ENCODE results near the gene RSPO4.
"Not testable (repeated sequence)": the region's sequence is repeated elsewhere in the genome, so short reads cannot be mapped to it uniquely, and the experiment has no call there.

The RSPO4 gene

DNA sequence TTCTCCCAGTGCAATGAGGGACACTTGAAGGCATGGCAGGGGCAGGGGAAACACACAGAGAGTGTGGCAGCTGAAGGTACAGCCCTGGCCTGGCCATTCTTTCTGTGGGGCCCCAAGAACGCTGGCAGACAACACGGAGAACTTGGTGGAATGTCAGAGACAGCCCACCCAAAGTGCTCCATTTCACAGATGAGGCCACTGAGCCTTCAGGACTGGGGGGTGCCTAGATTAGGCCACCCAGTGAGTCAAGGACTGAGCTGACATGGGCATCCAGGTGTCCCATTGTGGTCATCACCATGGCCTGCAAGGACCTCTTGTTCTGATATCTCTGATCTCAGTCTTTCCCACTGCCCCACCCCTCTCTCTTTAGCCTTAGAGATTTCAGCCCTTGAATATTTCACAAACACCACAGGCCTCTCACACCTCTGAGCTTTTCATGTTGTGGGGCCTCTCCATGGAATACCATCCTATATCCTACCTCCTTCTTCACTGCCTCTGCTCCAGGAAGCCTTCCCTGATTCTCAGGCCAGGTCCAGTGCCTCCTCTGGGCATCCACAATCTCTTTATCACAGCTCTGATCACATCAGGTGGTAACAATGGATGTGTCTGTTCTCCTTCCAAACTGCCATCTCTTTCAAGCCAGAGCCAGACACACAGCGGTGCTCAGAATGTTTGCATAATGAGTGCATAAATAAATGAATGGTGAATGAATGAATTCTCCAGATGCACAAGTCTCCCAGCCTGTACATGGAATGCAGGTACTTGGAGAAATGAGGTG lies 2.0 kb upstream of the RSPO4 start:
- no peak for DNase-seq (ENCODE audit: low read depth)

DNA sequence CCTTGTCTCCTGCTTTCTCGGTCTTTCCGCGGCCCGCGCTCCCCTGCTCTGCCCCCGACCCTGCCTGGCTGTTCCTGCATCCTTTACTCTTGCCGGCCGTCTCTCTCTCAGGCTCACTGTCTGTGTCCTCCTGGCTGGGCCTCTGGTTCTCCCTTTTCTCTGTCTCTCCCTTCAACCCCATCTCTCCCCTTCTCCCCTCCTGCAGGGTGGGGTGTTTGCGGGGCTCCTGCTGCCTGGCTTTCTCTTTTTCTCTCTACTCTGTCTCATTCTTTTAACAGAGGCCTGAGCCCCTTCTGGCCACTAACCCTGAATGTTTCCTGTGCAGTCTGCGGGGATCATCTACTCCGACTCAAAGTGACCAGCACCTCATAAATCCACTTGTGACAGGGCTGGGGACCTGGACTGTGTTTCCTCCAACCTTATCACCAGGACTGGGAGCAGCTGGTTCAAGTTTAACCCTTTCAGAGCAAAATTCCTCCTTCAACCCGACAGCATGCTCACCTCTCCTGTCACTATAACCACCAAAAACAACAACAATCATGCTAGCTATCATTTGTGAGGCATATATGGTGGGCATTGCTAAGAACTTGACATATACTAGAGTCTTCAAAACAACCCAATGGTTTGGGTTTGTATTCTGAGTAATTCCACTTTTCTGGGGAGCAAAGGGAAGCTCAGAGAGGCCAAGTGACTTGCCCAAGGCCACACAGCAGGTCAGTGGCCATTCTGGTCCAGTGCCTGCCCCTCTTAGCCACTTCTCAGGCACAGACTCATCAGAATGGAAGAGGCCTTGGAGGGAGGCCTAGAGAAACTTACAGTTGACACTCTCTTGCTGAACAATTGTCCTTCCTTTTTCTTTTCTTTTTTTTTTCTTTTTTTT lies 811 bp upstream of the RSPO4 start:
- no peak for DNase-seq (ENCODE audit: low read depth)

DNA sequence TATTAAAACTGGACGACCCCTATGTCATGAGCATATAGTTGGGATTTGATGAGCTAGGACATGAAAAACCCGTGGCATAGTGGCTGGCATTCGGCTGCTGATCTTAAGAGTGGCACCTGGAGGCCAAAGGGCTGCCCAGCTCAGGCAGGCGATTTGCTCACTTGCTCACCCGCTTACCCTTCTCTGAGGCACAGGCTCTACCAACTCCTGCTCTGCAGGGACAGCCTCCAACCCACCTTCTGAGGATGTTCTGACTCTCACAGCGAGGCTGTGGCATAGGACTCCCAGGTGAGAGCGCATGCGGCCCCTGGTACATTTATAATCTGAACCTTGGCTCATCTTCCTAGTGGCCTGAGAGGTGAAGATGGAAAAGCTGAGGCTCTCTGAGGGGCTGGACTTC lies 995 bp downstream of the RSPO4 start:
- no peak for DNase-seq (ENCODE audit: low read depth)

DNA sequence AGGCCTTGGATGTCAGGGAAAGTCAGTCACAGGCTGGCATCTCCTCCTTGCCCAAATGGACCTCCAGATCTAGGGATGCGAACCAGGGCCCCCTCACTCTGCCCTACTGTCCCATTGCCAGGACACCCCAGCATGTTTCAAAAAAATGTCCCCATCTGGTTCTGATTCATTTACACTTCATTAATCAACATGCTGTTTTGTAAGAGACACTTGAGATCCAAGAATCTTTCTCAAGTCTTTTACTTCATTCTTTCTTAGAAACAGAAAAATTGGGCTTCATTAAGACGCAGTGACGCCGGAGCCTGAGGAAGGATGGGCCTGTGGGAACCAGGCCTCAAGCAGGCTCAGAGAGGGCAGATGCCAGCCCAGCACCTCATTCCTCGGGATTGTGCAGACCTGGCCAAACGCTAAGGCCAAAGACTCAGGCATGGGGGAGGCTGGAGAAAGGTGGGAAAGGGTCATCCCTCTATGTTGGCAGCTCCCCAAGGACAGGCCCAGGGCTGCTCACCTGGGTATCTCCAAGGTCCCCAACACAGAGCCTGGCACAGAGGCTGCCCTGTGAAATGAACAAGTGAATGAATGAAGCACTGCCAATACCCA lies 3.8 kb downstream of the RSPO4 start:
- no peak for DNase-seq (ENCODE audit: low read depth)

DNA sequence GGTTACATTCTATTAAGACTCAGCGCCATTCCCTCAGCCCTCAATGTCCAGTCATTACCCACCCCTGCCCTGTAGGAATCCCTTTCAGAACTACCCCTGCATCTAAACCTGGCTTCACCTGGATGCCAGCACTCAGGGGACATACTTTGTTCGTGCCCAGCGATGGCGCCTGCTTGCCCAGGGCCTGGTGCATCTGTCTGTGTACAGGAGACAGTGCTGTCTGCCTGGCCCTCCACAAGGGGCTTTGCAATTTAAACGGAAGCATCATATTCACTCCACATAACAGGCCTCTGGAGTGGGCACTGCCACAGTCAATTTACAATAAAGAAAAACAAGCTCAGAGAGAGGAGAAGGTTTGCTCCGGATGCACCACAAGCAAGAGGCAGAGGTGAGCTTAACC lies 4.6 kb downstream of the RSPO4 start:
- no peak for DNase-seq (ENCODE audit: low read depth)

DNA sequence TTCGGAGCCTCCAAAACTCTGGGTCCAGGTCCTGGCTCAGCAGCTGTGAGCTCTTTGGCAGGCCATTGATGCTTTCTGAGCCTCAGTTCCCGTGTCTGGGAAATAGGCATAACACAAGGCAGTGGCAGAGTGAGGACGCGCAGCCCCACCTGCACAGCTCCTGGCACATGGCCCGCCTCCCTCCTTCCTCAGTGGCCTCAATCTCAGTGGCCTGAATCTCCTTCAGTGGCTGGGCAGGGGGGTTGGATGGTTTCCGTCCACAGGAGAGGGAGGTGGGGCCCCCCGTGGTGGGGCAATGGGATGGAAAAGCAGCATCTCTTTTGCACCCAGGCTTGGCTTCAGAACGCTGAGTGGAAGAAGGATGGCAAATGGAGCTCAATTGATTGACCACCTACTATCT lies 5.1 kb downstream of the RSPO4 start:
- DNase-seq (ENCODE audit: low read depth), result no peak

DNA sequence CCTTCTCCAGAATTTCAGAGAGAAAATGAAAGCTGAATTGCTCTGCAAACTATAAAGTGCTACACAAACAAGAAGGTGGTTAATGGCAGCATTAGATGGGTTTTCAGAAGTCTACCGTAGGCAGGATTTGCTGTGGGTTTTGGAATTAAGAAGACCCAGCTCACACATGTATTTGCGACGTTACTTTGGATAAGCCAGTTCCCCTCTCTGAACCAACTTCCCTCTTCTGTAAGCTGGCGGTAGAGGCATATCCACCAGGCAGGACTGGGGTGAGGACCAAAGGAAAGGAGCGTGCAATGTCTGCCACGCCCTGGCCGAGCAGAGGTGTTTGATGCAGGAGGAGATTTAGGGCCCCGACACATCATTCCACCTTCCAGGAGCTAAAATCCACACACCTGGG lies 6.9 kb downstream of the RSPO4 start:
- DNase-seq (ENCODE audit: low read depth), result no peak

DNA sequence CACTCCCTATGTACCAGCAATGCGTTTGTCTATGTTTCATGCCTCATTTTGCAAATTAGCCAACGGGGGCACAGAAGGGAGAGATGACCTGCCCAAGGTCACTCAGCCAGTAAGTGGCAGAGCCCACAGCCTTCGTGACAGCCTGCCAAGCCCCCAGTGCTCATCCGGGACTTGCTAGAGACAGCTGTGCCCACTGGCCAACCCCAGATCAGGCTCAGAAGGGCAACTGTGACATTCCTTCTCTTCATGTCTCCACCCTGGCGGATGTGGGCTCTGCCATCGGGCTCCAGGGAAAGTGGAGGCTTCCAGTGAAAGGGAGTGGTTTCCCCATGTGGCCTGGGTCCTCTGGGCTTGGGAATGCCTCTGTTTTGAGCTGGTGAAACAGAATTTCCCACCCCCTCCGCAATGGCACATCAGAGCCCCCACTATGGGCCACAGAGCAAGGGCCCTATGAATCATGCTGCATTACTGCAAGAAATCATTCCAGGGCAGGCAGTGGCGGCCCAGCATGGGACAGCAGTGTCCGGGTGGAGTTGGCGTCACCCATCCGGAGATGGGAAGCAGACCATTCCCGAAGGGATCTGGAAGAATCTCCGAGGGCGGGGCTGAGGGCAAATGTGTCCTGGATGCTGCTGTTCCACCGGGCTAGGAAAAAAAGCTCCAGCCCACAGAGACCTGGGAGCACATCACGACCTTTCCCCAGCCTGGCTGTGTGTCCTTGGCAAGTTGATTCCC lies 9.1 kb downstream of the RSPO4 start:
- no peak for DNase-seq (ENCODE audit: low read depth)

DNA sequence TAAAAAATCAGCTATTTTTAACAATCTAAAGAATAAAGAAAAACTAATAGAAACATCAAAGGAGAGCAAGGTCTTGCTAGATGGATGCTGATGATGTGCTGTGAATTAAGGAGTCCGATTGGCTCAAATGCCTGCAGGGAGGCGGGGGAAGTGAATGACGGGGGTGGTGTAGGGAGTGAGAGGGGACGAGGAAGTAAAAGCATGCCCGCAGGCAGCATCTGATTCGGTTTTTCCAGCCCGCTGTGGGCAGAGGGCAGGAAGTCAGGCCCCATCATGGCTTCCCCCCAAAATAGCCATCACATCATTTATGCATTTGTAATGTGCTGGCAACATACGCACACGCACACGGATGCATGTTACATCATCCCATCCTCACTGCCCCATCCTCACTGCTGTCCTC lies 10.3 kb downstream of the RSPO4 start:
- DNase-seq (ENCODE audit: low read depth), result no peak

DNA sequence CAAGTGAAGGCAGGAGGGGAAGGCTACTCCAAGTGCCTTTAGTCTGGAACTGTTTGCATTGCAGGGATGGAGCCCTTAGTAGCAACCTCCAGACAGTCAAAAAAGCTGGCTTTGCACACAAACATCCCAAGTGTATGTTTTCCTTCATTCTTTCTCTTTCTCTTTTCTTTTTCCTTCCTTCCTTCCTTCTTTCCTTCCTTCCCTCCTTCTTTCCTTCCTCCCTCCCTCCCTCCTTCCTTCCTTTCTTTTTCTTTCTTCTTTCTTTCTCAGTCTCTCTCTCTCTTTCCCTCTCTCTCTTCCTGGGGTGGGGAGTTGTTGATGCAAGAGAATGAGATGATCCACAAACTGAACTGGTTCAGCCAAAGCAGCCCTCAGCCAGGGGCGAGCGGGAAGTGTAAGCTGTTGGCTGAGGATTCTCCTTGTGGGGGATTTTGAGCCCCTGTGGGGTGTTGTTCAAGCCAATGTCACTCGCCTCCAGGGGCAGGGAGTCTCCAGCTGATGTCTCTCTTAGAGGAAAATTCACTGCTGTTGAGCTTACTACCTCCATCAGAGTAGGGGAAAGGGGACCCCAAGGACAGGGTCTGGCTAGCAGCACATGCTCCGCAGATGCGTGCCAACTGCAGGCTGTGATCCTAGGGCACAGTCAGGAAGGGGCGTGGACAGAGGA lies 11.7 kb downstream of the RSPO4 start:
- no peak for DNase-seq (ENCODE audit: low read depth)

DNA sequence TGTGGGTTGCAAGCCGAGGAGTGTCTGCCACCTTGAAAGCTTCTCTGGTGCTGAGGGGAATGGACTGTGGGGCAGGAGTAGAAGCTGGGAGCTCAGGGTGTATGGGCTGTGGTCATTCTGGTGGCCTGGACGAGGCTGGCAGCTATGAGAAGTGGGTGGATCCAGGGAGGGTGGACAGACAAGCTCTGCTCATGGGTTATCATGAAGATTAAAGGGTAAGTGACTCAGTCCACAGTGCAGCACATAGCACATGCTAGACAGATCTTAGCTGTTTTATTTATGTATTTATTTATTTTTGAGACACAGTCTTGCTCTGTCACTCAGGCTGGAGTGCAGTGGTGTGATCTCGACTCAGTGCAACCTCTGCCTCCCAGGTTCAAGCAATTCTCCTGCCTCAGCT lies 13.8 kb downstream of the RSPO4 start:
- DNase-seq (ENCODE audit: low read depth), result no peak

DNA sequence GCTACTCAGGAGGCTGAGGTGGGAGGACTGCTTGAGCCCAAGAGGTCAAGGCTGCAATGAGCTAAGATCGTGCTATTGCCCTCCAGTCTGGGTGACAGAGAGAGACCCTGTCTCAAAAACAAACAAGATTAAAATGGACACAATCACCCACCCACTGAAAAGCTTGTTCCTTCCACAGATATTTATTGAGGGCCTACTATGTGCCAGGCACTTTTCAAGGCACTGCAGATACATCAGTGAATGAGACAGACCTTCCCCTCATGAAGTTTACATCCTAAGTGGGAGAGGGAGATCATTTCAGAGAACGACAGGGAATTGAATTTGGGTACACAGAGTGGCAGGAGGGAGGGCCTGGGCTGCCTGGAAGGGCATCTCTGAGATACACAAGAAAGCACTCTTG lies 14.4 kb downstream of the RSPO4 start:
- DNase-seq (ENCODE audit: low read depth), result no peak

DNA sequence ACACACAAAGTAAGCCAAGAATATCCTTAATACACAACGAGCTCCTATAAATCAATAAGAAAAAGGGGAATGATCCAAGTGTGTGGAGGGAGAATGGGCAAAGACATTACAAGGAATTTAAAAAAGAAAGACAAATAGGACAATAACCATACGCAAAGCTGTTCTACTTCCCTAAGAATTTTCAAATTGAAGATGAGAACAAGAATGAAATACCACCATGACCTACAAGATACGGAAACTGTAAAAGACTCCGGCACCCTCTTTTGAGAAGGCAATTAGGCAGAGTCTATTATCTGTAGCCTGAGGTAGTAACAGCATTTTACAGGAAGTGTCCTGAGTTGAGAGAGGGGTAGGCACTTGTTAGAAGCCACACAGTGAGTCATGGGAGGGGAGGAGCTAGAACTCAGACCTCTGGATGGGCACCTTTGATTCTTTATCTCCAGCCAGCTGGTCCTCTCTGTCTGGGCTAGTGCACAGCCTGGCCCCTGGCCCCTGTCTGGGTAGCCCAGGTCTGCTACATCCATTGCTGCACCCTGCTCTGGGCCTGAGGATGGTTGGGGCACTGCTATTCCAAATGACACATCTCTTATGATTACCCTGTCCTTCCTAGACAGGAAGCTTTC lies 15.3 kb downstream of the RSPO4 start:
- no peak for DNase-seq (ENCODE audit: low read depth)

DNA sequence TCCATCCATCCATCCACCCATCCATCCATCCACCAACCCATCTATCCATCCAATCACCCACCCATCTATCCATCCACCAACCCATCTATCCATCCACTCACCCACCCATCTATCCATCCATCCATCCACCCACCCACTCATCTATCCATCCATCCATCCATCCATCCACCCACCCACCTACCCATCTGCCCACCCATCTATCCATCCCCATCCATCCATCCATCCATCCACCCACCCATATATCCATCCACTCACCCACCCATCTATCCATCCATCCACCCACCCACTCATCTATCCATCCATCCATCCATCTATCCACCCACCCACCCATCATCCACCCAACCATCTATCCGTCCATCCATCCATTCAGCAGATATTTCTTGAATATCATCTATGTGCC lies 17.1 kb downstream of the RSPO4 start:
- not testable (repeated sequence) for DNase-seq (ENCODE audit: low read depth)

DNA sequence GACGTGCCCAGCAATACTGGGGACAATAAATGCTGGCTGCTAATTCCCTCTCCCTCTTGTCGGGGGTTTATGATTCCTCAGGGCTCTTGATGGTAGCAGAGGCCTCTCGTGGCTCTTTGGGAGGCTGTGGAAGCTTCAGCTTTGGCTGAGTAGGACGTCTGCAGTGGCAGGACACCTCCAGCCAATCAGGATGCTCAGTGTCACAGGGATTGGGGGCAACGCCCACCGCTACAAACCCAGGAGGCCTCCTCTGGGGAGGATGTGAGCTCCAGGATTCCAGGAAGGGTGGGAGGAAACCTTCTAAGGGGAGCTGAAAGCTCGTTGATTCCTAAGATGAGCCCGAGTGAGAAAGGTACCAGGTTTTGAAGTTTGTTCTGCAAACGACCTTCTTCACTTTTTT lies 19.4 kb downstream of the RSPO4 start:
- DNase-seq (ENCODE audit: low read depth), result no peak

DNA sequence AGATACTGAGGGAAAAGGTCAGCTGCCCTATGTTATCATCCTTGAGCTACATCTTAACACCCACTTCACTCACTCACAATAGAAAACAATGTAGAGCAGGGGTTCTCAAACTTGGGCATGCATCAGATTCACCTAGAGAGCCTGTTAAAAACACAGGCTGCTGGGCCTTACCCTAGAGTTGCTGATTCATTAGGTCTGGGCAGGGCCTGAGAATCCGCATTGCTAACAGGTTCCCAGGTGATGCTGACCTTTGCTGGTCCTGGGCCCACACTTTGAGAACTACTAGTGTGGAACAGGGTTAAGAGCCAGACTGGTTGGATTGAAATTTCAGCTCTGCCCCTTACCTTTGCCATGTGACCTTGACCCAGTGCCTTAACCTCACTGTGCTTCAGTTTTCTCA lies 25.1 kb downstream of the RSPO4 start:
- DNase-seq (ENCODE audit: low read depth), result no peak

DNA sequence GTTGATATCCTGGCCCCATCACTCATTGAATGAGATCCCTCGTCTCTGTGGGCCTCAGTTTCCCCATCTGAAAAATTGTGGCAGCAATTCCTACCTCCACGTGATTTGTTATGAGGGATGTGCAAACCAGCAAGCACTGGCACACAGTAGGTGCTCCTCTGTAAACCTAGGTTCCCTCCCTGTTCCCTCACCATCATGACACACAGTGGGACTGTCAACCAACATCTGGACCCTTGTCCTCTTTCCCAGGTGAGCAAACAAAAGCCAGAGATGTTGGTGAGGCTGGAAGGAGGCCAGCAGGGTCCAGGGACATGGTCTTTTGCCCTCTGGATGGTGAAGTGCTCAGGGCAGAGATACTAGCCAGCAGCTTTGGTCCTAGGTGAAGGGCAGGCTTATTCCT lies 26.1 kb downstream of the RSPO4 start:
- DNase-seq (ENCODE audit: low read depth), result no peak

DNA sequence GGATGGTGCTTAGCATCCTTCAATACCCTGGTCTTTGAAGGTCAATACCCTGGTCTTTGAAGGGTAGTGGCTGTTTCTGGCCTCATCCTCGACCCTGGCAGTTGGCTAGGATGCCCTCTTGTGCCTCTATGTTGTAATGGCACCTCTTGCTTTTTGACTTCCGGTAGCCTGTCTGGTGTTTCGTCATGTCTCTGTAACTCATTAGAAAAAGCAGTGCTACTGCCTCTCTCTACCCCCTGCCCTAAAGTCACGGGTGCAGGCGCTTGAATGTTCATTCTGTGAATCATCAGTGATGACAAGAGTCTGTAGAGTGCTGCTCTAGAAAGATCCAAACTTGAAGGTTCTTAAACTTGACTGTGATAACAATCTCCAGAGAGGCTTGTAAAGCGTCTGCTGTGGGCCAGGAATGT lies 28.3 kb downstream of the RSPO4 start:
- no peak for DNase-seq (ENCODE audit: low read depth)

DNA sequence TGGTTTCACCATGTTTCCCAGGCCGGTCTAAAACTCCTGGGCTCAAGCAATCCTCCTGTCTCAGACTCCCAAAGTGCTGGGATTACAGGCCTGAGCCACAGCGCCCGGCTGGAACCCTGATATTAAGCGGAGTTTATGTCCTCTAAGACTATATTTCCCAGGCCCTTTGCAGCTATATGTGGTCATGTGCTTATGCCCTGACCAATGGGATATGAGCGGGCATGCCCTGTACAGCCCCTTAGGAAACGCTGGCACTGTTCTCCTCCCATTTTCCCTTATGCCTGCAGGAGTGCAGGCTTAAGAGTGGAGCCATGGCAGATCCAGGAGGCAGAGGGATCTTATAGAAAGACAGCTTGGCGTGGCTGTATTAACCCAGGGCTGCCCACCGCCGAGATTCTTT lies 29.9 kb downstream of the RSPO4 start:
- no peak for DNase-seq (ENCODE audit: low read depth)

DNA sequence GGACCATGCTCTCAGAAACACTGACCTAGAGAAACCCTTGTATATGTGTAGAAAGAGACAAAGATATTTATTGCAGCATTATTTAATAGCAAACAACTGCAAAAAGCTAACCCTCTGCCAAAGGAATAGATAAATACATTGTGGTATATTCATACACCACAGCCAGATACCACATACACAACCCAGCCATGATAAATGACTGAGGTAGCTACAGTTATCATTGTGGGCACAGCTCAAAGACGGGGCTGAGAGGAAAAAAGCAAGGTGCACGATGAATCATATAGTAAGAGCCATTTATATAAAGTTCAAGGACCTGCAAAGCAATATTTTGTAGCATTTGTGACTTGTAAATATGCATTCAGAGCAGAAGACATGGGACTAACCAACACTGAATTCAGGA lies 30.8 kb downstream of the RSPO4 start:
- no peak for DNase-seq (ENCODE audit: low read depth)

DNA sequence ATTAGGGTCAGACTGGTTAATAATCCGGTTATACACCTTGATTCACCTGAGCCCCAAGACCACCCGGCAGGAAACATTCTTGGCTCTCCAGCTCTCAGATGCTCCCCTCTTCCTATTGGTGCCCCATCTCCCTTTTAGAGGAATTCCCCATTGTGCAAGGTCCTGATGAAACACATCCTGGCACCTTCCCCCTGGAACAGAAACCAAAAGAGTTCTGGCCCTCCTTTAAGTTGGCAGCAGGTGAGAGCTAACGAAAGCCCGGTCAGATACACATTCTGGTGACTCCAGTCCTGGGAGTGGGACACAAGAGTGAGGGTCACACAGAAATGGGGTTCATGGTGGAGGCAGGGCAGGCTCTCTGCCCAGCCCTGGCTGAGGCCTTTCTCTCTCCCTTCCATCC lies 32.2 kb downstream of the RSPO4 start:
- no peak for DNase-seq (ENCODE audit: low read depth)
